Astrocyte of the hippocampus (primary cell): ENCODE data around the gene PPARG.
"Not testable (repeated sequence)": the region's sequence is repeated elsewhere in the genome, so short reads cannot be mapped to it uniquely, and the experiment has no call there.

Experiments used
- DNase-seq: peaks from one replicate; pipeline ENCODE4 v3.0.0; 2011; ENCODE audit warnings: low read depth, low spot score

PPARG gene

DNA sequence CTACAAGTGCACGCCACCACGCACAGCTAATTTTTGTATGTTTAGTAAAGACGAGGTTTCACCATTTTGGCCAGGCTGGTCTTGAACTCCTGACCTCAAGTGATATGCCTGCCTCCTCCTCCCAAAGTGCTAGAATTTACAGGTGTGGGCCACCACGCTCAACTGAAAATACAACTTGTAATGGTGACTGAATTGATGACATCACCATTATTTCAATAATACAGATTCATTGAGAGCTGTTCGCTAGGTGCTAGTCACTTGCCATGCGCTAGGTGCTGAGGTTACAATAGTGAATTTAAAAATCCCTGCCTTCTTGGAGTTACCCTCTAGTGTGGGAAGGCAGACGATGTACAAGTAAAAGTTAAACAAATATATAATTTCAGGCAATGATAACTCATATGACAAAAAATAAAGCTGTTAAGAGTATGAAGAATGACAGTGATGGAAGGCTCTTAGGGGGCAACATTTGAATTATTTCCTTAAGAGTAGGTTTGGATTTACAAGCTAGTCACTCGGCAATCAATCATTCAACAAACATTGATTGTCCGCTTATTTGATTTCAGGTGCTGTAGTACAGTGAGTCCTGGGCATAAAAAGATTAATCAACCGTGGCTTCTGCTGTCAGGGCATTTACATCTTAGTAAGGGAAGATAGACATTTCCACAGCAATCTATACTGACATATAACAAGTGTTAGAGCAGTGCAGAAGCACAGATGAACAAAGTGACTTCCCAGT is 9.1 kb upstream of the PPARG start:
- DNase-seq, result no peak

DNA sequence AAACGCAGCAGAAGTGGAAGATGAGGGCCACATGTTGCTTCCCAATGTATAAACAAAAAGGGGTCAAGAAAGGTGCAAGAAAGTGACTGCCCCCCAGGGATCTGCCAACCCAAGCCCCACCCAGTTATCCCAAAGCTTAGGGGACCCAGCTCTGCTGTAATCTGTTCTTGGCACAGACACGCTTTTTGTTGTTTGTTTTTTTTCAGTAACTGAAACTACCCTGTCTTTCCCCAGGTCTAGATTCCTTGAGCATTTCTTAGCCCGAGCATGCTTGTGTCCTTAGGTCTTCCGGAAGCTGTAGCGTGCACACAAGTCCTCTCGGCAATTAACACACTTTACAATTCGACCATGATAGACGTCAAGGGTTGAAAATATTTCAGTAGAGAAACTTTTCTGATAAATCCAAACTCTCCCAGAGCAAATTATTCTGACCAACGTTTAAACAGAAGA is 8.5 kb upstream of the PPARG start:
- DNase-seq, result no peak

DNA sequence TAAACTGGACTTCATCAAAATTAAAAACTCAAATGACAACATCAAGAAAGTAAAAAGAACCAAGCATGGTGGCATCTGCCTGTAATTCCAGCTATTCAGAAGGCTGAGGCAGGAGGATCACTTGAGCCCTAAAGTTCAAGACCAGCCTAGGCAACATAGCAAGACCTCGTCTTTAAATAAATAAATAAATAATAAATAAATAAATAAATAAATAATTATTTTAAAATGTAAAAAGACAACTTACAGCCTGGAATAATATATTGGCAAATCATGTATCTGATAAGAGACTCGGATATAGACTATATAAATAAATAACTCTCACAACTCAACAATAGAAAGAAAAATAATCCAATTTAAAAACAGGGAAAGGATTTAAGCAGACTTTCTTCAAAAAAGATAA is 4.3 kb upstream of the PPARG start:
- DNase-seq, result no peak

DNA sequence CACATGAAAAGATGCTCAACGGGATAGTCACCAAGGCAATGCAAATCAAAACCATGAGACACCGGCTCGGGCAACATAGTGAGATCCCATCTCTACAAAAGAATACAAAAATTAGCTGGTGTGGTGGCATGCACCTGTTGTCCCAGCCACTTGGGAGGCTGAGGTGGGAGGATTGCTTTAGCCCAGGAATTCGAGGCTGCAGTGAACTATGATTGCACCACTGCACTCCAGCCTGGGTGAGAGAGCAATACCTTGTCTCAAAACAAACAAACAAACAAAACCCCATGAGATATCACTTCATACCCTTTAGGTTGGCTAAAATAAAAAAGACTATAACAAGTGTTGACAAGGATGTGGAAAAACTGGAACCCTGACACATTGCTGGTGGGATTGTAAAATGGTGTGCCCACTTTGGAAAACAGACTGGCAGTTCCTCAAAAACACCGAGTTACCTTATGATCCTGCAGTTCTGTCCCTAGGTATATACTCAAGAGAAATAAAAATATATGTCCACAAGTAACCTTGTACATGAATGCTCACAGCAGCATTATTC is 3.8 kb upstream of the PPARG start:
- no peak for DNase-seq

DNA sequence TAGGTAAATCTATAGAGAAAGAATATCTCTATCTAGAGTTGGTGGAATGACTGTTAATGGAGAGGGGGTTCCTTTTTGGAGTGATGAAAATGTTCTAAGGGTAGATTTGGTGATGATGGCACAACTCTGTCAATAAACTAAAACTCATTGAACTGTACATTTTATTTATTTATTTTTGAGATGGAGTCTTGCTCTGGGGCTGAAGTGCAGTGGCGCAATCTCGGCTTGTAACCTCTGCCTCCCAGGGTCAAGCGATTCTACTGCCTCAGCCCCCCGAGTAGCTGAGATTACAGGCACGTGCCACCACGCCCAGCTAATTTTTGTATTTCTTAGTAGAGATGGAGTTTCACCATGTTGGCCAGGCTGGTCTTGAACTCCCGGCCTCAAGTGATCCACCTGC is 3.1 kb upstream of the PPARG start:
- not testable (repeated sequence) for DNase-seq

DNA sequence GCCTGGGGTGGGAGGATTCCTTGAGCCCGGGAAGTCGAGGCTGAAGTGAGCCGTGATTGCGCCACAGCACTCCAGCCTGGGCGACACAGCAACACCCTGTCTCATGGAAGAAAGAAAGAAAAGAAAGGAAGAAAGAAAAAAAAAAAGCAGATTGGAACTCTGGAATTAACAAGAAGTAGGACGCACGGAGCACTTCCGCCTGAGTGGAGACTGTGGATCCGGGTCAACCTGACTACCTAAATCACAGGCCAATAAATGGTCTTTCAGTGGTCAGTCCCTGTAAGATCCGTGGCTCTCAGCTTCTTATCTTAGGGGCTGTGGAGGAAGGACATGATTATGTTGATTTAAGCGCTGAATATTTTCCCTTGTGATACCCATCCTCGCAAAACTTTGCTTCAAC is 2.4 kb upstream of the PPARG start:
- no peak for DNase-seq

DNA sequence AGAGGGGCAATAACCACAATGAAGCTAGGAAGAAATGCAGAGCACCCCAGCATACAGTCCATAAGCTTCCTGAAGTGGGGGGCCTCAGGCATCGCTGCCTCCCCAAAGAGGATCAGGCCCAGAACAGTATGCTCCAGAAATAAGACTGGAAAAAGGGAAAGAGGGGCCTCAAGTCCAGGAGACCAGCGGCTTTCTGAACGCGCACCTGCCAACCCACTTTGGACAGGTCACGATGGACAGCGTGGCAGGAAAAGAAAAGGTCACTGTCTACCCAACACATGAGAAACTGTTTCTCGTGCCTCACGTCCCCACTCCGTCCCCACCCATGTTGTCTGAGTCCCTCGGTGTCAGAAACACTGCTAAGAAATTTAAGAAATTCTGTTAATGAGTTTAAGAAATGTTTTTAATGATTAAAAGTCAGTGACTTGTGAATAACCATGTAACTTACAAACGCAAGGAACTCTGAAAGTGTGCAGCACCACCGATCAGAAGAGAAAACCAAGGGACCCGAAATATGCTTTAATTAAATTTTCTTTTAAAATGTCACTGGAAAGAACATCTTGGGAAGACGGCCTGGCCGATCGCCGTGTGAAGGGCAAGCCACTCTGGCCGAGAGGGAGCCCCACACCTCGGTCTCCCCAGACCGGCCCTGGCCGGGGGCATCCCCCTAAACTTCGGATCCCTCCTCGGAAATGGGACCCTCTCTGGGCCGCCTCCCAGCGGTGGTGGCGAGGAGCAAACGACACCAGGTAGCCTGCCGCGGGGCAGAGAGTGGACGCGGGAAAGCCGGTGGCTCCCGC is 1.7 kb upstream of the PPARG start:
- peak; percentile 52 for DNase-seq

DNA sequence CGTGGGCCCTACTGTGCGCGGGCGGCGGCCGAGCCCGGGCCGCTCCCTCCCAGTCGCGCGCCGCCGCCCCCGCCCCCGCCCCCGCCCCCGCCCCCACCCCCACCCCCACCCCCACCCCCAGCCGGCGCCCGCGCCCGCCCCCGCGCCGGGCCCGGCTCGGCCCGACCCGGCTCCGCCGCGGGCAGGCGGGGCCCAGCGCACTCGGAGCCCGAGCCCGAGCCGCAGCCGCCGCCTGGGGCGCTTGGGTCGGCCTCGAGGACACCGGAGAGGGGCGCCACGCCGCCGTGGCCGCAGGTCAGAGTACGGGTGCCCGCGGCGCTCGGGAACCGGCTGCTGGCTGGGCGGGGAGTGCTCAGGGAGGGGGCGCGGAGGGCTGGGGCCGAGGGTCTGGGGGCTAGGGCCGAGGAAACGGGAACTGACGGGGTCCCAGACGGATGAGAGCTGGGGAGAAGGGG is 1.1 kb upstream of the PPARG start:
- peak; percentile 70 for DNase-seq

DNA sequence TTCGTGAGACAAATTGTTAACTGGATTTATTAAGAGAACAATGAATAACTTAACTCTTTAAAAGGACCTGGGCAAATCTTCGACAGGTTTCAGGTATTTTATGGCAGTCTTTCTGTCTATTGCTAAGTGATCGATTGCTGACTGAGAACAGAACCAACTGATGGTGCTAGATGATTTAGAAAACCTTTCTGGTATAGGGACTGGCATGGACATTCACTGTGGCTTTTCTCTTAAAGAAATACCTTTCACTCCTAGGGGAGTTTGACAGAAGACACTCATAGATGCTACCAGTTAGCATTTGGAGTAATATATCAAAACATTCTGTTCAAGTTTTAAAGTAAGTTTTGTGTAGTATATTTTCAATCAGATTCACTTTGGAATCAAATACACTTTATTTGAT is 654 bp downstream of the PPARG start:
- no peak for DNase-seq

DNA sequence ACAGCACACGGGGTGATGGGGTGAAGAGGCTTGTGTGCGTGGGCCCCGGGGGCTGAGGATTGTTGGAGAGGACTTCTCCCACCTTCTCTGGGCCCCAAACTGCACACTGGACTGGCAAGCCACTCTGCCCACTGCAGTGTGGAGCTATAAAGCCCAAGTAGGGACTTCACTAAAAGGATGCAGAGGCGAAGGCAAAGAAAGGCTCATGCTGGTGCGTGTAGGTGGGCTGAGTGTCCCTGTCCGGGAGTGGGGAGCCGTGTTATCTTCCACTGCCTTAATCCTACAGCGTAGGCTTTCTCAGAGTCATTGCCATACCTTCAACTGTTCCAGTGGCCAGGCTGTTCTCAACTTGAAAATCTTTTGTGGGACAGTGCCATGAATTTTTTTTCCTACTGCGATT is 3.9 kb downstream of the PPARG start:
- no peak for DNase-seq

DNA sequence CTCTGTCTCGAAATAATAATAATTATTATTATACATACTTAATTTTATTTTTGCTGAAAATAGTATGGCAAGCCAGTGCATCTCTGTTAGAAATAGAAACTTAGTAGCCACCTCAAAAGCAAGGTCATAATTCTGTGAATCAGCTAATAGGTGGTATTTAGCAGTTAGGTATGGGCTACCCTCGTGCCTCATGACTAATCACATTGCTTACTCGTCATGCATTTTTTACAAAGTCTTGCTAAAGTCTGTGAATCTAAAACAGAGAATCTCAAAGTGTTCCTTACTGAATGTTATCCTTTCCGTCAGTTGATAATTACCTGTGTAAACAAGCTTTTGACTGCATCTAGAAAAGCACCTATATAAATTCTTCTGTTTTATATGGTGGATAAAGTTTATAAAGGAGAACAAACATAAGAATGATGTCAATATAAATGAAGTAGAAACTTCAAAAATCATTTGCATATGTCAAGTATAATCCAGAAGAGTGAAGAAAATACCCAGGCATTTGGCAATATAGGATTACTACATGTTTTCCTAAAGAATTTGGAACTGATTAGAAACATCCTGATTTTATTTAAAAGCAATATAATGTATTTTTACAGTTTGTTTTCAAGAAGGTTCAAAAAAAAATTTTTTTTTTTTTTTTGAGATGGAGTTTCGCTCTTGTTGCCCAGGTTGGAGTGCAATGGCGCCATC is 6.2 kb downstream of the PPARG start:
- peak; percentile 78 for DNase-seq

DNA sequence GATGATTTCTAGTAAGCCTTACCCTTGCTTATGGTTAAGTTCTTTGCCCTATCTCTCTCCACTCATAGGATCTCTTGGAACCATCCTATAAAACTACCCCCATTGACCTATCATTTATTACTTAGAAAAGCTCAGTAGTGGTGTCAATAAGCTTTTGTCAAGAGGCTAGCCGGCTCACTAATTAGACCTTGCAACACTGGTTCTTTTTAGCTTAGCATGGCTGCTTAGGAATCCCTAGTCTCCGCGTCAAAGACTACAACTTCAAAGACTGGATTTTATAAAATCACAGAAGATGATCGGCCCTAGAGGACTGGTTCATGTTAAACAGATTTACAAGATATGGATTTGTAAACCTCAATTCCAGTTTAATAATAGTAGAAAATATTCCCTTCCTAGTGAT is 7.6 kb downstream of the PPARG start:
- DNase-seq, result no peak

DNA sequence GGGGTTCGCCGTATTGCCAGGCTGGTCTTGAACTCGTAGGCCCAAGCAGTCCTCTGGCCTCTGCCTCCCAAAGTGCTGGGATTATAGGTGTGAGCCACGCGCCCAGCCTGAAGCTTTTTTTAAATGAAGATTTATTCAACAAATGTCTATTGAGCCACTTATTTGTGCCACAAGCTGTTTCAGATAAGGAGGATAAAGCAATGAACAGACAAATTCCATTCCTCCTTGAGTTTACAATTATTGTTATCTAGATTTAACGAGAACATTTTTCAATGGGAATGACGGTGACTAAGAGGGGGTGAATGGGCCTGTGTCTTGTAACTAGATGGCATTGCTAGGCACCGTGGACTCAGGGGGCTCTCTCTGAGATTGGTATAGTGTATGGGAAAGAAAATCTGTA is 10.2 kb downstream of the PPARG start:
- DNase-seq, result no peak

DNA sequence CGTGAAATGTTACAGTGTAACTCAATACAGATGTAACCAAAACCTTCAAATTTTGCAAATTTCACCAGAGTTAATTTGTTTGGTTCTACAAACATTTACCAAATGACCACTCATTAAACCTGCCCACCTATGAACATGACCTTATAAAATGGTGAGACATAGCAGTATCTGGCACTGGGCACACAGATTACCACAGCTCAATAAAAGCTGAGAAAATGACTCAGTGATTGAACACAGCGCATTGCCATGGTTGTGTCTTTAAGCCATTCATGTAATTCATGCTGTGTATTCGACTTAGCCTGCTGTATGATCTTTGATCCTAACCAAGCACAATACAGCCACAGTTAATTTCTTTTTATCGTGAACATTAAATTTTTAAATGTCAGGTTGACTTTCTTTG is 11.3 kb downstream of the PPARG start:
- no peak for DNase-seq

DNA sequence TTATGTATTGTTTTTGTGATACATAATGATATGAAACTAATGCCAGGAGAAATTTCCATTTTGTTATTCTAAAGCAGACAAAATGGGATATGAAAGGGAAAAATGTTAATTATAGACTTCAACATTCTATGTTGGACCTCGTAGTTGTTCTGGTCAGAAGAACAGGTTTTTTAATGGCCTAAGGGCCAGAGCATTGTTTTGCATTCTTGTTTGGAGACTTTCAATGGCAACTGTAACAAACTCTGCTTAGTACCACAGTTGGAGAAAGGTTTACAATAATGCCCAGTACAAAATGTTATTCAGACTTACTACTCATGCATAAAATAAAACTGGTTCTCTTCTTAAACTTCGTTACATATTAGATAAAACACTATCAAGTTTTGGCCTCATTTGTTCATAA is 12.2 kb downstream of the PPARG start:
- no peak for DNase-seq

DNA sequence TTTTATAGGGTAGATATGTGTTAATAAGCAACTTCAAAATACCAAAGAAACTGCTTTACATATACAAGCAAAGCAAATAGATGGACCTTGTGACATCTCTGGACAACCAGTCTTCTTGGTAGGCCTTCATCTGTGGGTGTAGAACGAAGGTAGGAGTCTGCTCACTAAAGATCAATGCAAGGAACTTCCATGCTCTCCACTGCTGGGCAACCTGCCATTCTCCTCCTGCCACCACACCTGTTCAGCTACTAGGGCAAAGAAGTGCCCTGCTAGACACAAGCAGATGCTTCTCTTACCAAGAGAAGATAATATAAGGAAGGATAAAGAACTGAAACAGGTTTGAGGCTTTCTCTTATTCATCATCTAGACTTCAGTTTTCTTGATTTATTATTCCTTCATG is 12.6 kb downstream of the PPARG start:
- DNase-seq, result no peak

DNA sequence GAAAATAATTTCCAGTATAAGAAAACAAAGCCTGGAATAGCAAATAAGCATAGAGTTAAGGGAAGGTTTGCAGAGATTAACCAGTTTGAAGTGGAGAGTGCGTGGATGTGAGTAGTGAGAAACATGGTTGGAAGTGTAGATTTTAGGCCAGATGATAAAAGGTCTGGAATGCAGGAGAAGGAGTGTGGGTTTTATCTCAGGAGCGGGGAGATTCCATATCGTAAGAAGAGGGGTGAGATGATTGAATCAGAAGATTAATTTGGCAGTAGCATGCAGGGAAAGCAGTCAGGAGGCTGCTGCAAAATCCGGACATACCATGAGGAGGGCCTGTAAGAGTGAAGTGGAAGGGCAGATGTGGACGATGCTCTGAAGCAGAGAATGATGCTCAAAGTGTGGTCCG is 13.7 kb downstream of the PPARG start:
- DNase-seq, result no peak

DNA sequence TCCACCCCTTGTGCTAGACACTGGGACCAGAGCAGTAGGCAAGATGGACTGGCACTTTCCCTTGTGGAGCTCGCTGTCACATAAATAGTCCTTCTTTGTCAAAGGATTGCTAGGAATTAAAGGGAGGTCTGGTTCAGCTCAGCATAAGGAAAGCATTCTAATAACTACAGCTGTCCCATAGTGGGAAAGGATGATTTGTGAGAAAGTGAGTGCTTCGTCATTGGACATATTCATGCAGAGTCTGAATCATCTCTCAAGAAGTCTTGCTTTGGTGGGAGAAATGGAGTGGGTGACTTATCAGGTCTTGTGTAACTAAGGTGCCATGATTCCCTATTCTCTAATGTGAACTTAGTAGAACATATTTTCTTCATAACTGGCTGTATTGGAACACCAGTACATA is 14.7 kb downstream of the PPARG start:
- DNase-seq, result peak; percentile 46

DNA sequence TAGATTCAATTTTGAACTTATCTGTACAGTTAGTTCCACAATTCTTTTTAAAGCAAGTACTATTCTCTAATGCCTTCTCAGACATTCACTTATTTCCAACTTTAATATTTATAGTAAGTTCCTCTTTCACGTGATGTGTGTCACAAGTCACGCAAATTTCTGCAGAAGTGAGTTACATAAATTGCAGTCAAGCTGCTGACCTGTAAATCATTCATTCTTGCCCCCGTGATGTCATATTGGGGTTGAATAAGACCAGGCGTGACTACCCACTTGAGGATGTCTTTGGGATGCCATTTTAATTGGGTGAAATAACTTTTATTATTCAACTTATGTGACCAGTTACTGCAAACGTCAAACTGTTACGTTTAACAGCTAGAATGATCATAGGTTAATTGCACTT is 15.1 kb downstream of the PPARG start:
- no peak for DNase-seq

DNA sequence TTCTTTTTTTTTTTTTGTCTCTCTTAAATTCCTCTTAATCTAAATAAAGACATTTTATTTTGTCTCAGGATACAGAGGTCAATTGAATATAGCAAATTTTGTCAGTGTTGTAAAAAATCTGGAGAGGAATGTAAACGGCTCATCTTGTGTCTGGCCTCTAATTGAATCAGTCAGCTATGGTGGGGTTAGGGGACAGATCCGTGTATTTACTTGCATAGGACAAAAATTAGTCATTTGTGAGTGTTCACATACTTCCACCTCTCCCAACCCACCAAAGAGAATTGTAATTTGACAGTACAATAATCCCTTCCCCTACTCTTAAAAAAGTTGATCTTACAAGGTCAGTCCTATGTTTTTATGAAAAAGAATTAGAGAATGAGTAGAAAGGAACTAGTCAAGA is 18.3 kb downstream of the PPARG start:
- DNase-seq, result no peak

DNA sequence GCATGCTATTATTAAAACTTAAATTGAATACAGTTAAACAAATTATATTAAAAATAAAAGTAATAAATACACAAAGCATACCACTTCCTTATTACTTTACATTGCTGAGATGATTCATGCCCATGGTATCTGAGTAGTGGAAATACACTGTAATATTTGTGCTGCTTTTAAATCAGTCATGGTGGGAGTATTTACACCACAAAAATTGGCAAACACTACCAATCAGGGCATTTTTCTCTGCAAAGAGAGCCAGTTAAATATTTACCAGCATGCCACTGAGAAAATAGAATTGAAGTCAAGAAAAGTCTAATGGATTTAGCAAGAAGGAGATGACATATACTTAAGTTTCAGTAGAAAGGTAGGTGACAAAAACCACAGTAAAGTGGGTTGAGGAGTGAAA is 19.6 kb downstream of the PPARG start:
- DNase-seq, result peak; percentile 64

DNA sequence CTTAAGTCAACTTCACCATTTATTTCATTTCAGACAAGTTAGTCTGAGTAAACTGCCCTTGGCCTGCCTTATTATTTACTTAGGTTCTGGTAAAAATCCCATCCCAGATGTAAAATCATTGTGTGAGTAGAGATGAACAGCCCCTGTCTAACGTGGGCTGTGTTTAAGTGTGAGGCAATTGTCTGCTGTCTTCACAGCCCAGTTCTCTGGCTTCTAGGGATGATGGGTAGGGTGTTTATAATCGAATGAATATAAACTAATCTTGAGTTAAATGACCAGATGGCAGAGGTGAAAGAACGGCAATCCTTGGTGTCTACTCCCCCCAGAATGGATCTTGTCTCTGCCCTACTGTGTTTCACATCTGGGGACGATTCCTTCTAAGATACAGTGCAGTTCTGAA is 20.8 kb downstream of the PPARG start:
- no peak for DNase-seq
